Transverse colon (tissue), 4 donors: Measurements from ENCODE around the gene DMXL1. TPM values are rescaled to one million over a fixed set of nuclear protein-coding genes. Genes with fewer than 3 reads are reported as not detected.
A peak's percentile ranks its signal among the peaks of the same experiment; 100 is the strongest.

Experiments
- DNase-seq: peaks from one replicate; pipeline ENCODE4 v3.0.0-alpha.2; 2019
- H3K27ac ChIP-seq, 4 donors: fragments of 200-600 bp; sonication (generic); 2 replicates each; pipeline ENCODE4 v1.5.1; 2016 to 2018; ENCODE audit warnings: inconsistent platforms in 4 of 4
- H3K27me3 ChIP-seq: fragments of 200-600 bp; sonication (generic); 2 replicates; pipeline ENCODE4 v1.5.1; 2017; ENCODE audit warnings: inconsistent platforms
- H3K36me3 ChIP-seq, 4 donors: fragments of 200-600 bp; sonication (generic); 2 replicates each; pipeline ENCODE4 v1.5.1; 2017 to 2019; ENCODE audit warnings: inconsistent platforms in 4 of 4
- H3K4me1 ChIP-seq, 4 donors: fragments of 200-600 bp; sonication (generic); 2 replicates each; pipeline ENCODE4 v1.5.1; 2017 to 2020; ENCODE audit warnings: inconsistent platforms in 4 of 4
- H3K4me3 ChIP-seq, 4 donors: fragments of 200-600 bp; sonication (generic); 1 replicate in 1 of 4; 2 replicates in 3 of 4; pipeline versions ENCODE4 v1.5.1 to v1.6.1; 2017 to 2019; ENCODE audit warnings: inconsistent platforms in 4 of 4
- H3K9me3 ChIP-seq, 2 donors: fragments of 200-600 bp; sonication (generic); 2 replicates each; pipeline ENCODE4 v1.5.1; 2017 to 2019; ENCODE audit warnings: inconsistent platforms in 2 of 2
- EP300 ChIP-seq: sonication (generic); formaldehyde crosslinking; IDR thresholded peaks from one replicate; pipeline ENCODE4 v1.6.1; 2017; ENCODE audit warnings: antibody characterized with exemption, low read depth
- POLR2A ChIP-seq: fragments of 450-650 bp; IDR thresholded peaks from one replicate; pipeline ENCODE4 v1.6.1; 2016; ENCODE audit warnings: antibody characterized with exemption, mild to moderate bottlenecking, moderate library complexity
- POLR2AphosphoS5 ChIP-seq, 3 donors: sonication (generic); formaldehyde crosslinking; IDR thresholded peaks; one replicate each; pipeline ENCODE4 v1.6.1; 2016; ENCODE audit warnings: antibody characterized with exemption in 3 of 3
- WGBS, 2 donors: methylation state at CpG; one replicate each; pipeline ENCODE4 v1.1.5; 2018; ENCODE audit warnings: low coverage in 1 of 2; 5-methylcytosine and 5-hydroxymethylcytosine counted together
- in situ Hi-C, 4 donors: fragments of 200-750 bp; cut with MboI; loops; one replicate each; pipeline versions ENCODE4 v1.15.0 to v1.15.1; 2017; ENCODE audit warnings: low sequenced_read_pairs in 3 of 4, low pct_ligation_motif_present in 1 of 4, low pct_unique_long_range_greater_than_20kb in 1 of 4
- intact Hi-C: fragments of 100-400 bp; cut with DNase I; formaldehyde crosslinking; loops from one replicate; pipeline ENCODE4 v1.15.1; 2023; ENCODE audit warnings: low total_unique reads
- total RNA-seq, 4 donors: library from RNA; depleted of rRNA; stranded (reverse); fragments of >200 nt; gene quantifications; one replicate each; pipeline ENCODE4 v1.1.0, GENCODE V29; 2016
- TF ChIP-seq, protein P1 (sequence below), 5 experiments: fragments of 200-600 bp in 3 of 5; fragments of 450-650 bp in 2 of 5; sonication (generic) in 3 of 5; IDR thresholded peaks; 1 replicate in 2 of 5; 2 replicates in 3 of 5; pipeline ENCODE4 v1.5.1; 2016 to 2017; ENCODE audit warnings: antibody characterized with exemption in 5 of 5, inconsistent platforms in 3 of 5, mild to moderate bottlenecking in 2 of 5, moderate library complexity in 1 of 5

Gene DMXL1
- total RNA-seq, 4 donors from 2014 or later = 44.6 to 84.8 (median 58.2) TPM

DNA sequence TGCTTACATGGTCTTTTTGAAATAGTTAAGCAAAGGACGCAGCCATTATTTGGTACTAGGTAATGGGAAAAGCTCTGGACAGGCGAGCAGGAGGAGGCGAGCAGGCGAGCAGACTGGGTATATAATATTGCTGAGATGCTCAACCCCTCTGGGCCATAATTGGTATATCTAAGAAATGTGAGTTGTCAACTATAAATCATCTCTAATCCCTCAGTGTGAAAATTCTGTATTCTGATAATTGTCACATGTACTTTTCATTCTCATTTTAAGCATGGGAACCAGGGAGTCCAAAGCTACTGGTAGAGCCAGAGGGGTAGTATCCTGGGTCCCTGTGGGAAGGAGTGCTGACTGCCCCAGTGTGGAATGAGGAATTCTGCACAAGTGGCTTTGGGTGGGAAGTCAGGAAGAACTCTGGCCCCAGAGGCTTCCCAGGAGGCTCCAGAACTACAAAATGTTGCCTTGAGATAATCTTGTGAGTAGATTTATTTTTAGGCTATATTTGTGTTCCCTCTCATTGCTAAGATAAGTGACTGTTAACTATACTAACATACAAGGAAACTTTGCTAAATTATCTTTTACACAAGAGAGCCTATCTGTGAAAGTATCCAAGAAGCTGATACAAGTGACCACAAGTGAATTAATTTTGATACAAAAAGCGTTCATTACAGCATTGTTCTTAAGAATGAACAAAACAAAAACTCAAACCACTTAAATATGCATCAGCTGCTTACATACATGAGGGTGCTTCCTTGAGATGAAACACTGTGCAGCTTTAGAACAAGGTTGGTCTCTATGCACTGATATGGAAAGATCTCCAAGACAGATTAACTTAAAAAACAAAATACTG is 214.4 kb downstream of the DMXL1 start:
- peaks cover 0 to 40% (median 3%) of the 10 kb centered on the region in 4 donors for H3K4me1 ChIP-seq
- in situ Hi-C loops = no loop called here
- H3K27ac ChIP-seq = no peak overlapping the region
- no peak overlapping the region for H3K4me3 ChIP-seq
- intact Hi-C loops = no loop called here
- no peak for DNase-seq
- H3K36me3 ChIP-seq = no peaks in the 10 kb centered on the region
- H3K27me3 ChIP-seq = no peaks in the 10 kb centered on the region
- no peak for TF ChIP-seq POLR2AphosphoS5 (IDR thresholded peaks at IDR 0.05)
- no peak for TF ChIP-seq EP300
- TF ChIP-seq, protein P1, sequence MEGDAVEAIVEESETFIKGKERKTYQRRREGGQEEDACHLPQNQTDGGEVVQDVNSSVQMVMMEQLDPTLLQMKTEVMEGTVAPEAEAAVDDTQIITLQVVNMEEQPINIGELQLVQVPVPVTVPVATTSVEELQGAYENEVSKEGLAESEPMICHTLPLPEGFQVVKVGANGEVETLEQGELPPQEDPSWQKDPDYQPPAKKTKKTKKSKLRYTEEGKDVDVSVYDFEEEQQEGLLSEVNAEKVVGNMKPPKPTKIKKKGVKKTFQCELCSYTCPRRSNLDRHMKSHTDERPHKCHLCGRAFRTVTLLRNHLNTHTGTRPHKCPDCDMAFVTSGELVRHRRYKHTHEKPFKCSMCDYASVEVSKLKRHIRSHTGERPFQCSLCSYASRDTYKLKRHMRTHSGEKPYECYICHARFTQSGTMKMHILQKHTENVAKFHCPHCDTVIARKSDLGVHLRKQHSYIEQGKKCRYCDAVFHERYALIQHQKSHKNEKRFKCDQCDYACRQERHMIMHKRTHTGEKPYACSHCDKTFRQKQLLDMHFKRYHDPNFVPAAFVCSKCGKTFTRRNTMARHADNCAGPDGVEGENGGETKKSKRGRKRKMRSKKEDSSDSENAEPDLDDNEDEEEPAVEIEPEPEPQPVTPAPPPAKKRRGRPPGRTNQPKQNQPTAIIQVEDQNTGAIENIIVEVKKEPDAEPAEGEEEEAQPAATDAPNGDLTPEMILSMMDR (IDR thresholded peaks at IDR 0.05) = no peak
- no peak for TF ChIP-seq POLR2A
- 90% methylated on average over 5 of the region's 5 CpGs for WGBS, 2 donors
- H3K9me3 ChIP-seq = no peaks in the 10 kb centered on the region

DNA sequence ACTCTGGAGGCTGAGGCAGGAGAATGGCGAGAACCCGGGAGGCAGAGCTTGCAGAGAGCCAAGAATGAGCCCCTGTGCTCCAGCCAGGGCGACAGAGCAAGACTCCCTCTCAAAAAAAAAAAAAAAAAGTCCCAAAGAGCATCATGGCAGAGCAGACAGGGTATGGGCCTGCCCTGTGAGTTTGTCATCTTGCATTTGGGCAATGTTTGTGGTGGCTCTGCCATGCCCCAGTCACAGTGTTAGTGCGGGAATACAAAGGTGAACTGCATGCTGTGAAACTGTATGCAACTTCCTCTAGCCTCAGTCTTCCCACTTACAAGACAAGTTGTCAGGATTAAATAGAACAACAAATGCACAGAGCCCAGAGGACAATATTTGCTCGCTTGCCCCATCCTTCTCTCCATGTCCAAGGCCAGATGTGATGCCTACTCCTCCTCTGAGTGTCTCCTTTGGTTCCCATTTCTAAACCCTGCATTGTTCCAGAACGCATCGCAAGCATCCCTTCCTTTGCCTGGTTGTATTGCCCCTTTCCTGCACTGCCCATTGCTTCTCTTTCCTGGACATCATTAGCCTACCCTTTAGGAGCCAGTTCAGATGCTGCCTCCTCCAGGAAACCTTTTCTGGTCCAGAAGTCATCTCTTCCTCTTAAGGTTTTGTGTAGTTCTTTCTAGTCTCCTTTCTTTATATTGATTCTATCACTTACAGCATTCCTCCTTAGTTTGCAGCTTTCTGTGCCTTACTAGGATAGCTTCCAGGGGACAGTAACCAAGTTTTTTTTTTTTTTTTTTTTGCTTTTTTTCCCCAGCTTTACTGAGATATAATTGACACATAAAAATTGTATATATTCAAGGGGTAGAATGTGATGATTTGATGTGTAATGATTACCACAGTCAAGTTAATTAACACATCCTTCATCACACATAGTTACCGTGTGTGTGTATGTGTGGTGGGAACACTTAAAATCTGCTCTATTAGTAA is 215.9 kb downstream of the DMXL1 start:
- intact Hi-C loops (no loop called here), in situ Hi-C loops (no loop called here)
- Histone ChIP-seq H3K4me3 (no peak overlapping the region), H3K27ac (no peak overlapping the region), H3K27me3 (no peaks in the 10 kb centered on the region), H3K4me1 (peaks cover 0 to 43% (median 3%) of the 10 kb centered on the region in 4 donors), H3K9me3 (no peaks in the 10 kb centered on the region), H3K36me3 (no peaks in the 10 kb centered on the region)
- TF ChIP-seq EP300 = no peak
- TF ChIP-seq, protein P1 (IDR thresholded peaks at IDR 0.05) = no peak
- no peak for TF ChIP-seq POLR2AphosphoS5 (IDR thresholded peaks at IDR 0.05)
- TF ChIP-seq POLR2A = no peak
- no peak for DNase-seq
- 88 to 91% methylated on average over 4 to 8 of the region's 8 CpGs for WGBS, 2 donors

DNA sequence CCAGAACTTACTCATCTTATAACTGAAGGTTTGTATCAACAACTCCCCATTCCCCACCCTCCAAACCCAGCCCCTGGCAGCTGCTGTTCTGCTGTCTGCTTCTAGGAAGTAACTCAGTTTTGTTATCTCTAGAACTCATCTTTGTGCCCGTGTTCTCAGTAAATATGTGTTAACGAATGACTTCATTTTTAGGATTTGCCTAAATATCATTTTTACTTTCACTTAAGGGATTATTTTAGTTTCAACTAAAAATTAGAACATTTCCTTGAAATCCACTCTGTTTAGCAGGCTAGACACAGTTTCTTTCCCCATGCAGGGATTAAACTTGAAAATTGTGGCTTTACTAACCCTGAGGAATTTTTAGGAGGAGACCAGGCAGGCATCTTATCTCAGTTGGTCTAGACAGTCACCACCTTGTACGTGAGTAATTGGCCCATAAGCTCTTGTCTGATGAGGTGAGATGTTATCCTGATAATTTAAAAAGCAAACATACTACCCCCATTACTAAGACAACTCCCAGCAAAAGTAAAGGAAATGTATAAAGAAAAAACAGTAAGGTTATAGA is 216.7 kb downstream of the DMXL1 start:
- H3K9me3 ChIP-seq = no peaks in the 10 kb centered on the region
- TF ChIP-seq, protein P1 (IDR thresholded peaks at IDR 0.05) = no peak
- TF ChIP-seq POLR2AphosphoS5 (IDR thresholded peaks at IDR 0.05) (no peak), POLR2A (no peak), EP300 (no peak)
- WGBS, 2 donors = 23 to 28% methylated on average over 3 of the region's 3 CpGs
- no peak overlapping the region for H3K4me3 ChIP-seq
- peaks cover 0 to 43% (median 3%) of the 10 kb centered on the region in 4 donors for H3K4me1 ChIP-seq
- no peaks in the 10 kb centered on the region for H3K36me3 ChIP-seq
- no peak for DNase-seq
- no peaks in the 10 kb centered on the region for H3K27me3 ChIP-seq
- in situ Hi-C loops (no loop called here), intact Hi-C loops (no loop called here)
- peak overlapping the region in 3 of 4 donors; percentile 16 to 37 (median 26) for H3K27ac ChIP-seq
